ENCODE results near the gene PDC.
A peak's percentile ranks its signal among the peaks of the same experiment; 100 is the strongest.

The PDC gene

GRCh38 chr1:186461014-186461413 is at the start of gene PDC:
PDC (minus strand) TSS chr1:186461114; CDS start chr1:186449459, 11,655 bp downstream.
- DNase-seq (ENCODE audit: low spot score): no peak

GRCh38 chr1:186503190-186503589 is 42.3 kb upstream of the PDC start:
- no peak for DNase-seq (ENCODE audit: low spot score)

- no peak for DNase-seq (ENCODE audit: low spot score)
Observed at GRCh38 chr1:186502087-186502486, 41.2 kb upstream of the PDC start.

- DNase-seq (ENCODE audit: low spot score): no peak
Observed at GRCh38 chr1:186500804-186501203, 39.9 kb upstream of the PDC start.

GRCh38 chr1:186499571-186499970 is 38.7 kb upstream of the PDC start:
- DNase-seq (ENCODE audit: low spot score): no peak

GRCh38 chr1:186498695-186499389 is 37.9 kb upstream of the PDC start:
- DNase-seq (ENCODE audit: low spot score): peak; percentile 26

GRCh38 chr1:186498071-186498470 is 37.2 kb upstream of the PDC start:
- no peak for DNase-seq (ENCODE audit: low spot score)

GRCh38 chr1:186497651-186498050 is 36.7 kb upstream of the PDC start:
- no peak for DNase-seq (ENCODE audit: low spot score)

- no peak for DNase-seq (ENCODE audit: low spot score)
Observed at GRCh38 chr1:186496171-186496851, 35.4 kb upstream of the PDC start.

- no peak for DNase-seq (ENCODE audit: low spot score)
Observed at GRCh38 chr1:186494832-186495271, 33.9 kb upstream of the PDC start.

GRCh38 chr1:186492531-186493291 is 31.8 kb upstream of the PDC start:
- DNase-seq (ENCODE audit: low spot score): no peak

- DNase-seq (ENCODE audit: low spot score): no peak
Observed at GRCh38 chr1:186491336-186491735, 30.4 kb upstream of the PDC start.

GRCh38 chr1:186487163-186487562 is 26.2 kb upstream of the PDC start:
- no peak for DNase-seq (ENCODE audit: low spot score)

- DNase-seq (ENCODE audit: low spot score): no peak
Observed at GRCh38 chr1:186486061-186486460, 25.1 kb upstream of the PDC start.

- DNase-seq (ENCODE audit: low spot score): no peak
Observed at GRCh38 chr1:186483561-186483960, 22.6 kb upstream of the PDC start.

- DNase-seq (ENCODE audit: low spot score): peak; percentile 60
Observed at GRCh38 chr1:186482661-186483255, 21.8 kb upstream of the PDC start.

- DNase-seq (ENCODE audit: low spot score): no peak
Observed at GRCh38 chr1:186481303-186481888, 20.5 kb upstream of the PDC start.

GRCh38 chr1:186479162-186479561 is 18.2 kb upstream of the PDC start:
- DNase-seq (ENCODE audit: low spot score): no peak

- peak; percentile 58 for DNase-seq (ENCODE audit: low spot score)
Observed at GRCh38 chr1:186476264-186477040, 15.5 kb upstream of the PDC start.

- DNase-seq (ENCODE audit: low spot score): no peak
Observed at GRCh38 chr1:186474208-186474607, 13.3 kb upstream of the PDC start.

- DNase-seq (ENCODE audit: low spot score): no peak
Observed at GRCh38 chr1:186473047-186473446, 12.1 kb upstream of the PDC start.
